Activated CD4-positive, alpha-beta memory T cell treated with anti-CD3 and anti-CD28 coated beads, Interleukin-2, amount 10 ng/mL, durations not matched to agents 7 days and 5 days (primary cell): ENCODE results near the gene CHGA. TPM values are rescaled to one million over a fixed set of nuclear protein-coding genes. Genes with fewer than 3 reads are reported as not detected.

ENCODE experiments used
- CTCF ChIA-PET: fragments of 350-600 bp; sonication (Branson Sonifier 250); formaldehyde crosslinking; loops from one replicate; lab custom pipeline; 2021; ENCODE audit warnings: antibody characterized with exemption, inconsistent platforms; lab: Charles Lee
- POLR2A ChIA-PET: fragments of 350-600 bp; sonication (Branson Sonifier 250); formaldehyde crosslinking; loops from one replicate; lab custom pipeline; 2021; ENCODE audit warnings: antibody characterized with exemption; lab: Charles Lee
- DNase-seq: peaks from one replicate; pipeline ENCODE4 v3.0.0-alpha.2; 2020
- H3K27ac Mint-ChIP-seq: one replicate; pipeline ENCODE4 v1.8.0; 2021; ENCODE audit warnings: mild to moderate bottlenecking, mixed read lengths
- H3K27me3 Mint-ChIP-seq: one replicate; pipeline ENCODE4 v1.8.0; 2021; ENCODE audit warnings: mixed read lengths
- H3K36me3 Mint-ChIP-seq: one replicate; pipeline ENCODE4 v1.8.0; 2021; ENCODE audit warnings: low read depth, mixed read lengths
- H3K4me1 Mint-ChIP-seq: one replicate; pipeline ENCODE4 v1.8.0; 2021; ENCODE audit warnings: mixed read lengths
- H3K4me3 Mint-ChIP-seq: one replicate; pipeline ENCODE4 v1.8.0; 2021; ENCODE audit warnings: mild to moderate bottlenecking, mixed read lengths
- H3K9me3 Mint-ChIP-seq: one replicate; pipeline ENCODE4 v1.8.0; 2021; ENCODE audit warnings: mixed read lengths
- total RNA-seq, 2 experiments: library from RNA; stranded (reverse); gene quantifications; one replicate each; pipeline ENCODE4 v1.2.3, GENCODE V29; 2021

Gene CHGA
- total RNA-seq, 2 experiments from 2014 or later: not detected

DNA sequence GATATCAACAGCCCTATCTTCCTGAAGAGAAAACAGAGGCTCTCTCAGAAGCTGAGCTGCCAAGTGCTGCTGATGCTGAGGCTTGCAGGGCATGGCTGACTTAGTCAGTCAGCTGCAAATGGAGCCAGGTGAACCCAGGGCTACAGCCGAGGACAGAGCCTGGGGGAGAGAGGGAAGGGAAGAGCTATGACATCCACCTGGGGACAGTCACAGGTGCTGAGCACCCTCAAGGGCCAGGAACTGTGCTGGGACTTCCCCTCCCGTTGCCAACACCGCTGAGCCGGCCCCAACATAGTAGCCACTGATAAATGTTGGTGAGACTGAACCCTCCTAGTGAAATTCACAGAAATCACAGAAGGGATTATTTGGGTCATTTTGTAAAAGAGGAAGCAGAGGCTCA is 6.7 kb upstream of the CHGA start:
- no peak for DNase-seq
- H3K27me3 Mint-ChIP-seq: no peaks in the 10 kb centered on the region
- H3K4me3 Mint-ChIP-seq: no peak overlapping the region
- no peaks in the 10 kb centered on the region for H3K9me3 Mint-ChIP-seq
- H3K27ac Mint-ChIP-seq: no peak overlapping the region
- no peaks in the 10 kb centered on the region for H3K36me3 Mint-ChIP-seq
- ChIA-PET POLR2A (no interaction called here), CTCF (no interaction called here)
- H3K4me1 Mint-ChIP-seq: no peaks in the 10 kb centered on the region

- H3K27ac Mint-ChIP-seq: no peak overlapping the region
- POLR2A ChIA-PET: no interaction called here
These were observed 5.7 kb upstream of the CHGA start for GRCh38 chr14:92917041-92917940.

DNA sequence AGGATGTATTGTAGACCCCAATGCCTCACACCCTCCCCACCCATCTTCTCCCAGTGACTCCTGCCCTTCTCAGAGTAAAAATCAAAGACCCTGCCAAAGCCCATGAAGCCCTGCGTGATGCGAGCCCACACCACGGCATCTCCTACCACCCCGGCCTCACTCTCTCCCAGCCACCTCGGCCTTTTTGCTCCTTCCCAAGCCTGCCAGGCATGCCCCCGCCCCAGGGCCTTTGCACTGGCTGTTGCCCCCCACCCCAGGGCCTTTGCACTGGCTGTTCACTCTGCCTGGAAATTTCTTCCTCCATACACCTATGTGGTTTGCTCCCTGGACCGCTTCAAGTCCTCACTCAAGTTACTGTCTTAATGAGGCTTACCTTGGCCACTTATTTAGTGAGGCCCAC is 5.0 kb upstream of the CHGA start:
- Mint-ChIP-seq H3K9me3 (no peaks in the 10 kb centered on the region), H3K4me1 (peaks cover 3% of the 10 kb centered on the region), H3K27ac (no peak overlapping the region), H3K27me3 (peaks cover 8% of the 10 kb centered on the region), H3K4me3 (no peak overlapping the region), H3K36me3 (no peaks in the 10 kb centered on the region)
- no peak for DNase-seq
- ChIA-PET CTCF (no interaction called here), POLR2A (no interaction called here)

More at GRCh38 chr14:92917041-92917940, 5.7 kb upstream of the CHGA start:
- H3K36me3 Mint-ChIP-seq: no peaks in the 10 kb centered on the region
- peaks cover 4% of the 10 kb centered on the region for H3K27me3 Mint-ChIP-seq
- CTCF ChIA-PET: no interaction called here
- no peak overlapping the region for H3K4me3 Mint-ChIP-seq
- no peak for DNase-seq
- no peaks in the 10 kb centered on the region for H3K9me3 Mint-ChIP-seq
- no peaks in the 10 kb centered on the region for H3K4me1 Mint-ChIP-seq

DNA sequence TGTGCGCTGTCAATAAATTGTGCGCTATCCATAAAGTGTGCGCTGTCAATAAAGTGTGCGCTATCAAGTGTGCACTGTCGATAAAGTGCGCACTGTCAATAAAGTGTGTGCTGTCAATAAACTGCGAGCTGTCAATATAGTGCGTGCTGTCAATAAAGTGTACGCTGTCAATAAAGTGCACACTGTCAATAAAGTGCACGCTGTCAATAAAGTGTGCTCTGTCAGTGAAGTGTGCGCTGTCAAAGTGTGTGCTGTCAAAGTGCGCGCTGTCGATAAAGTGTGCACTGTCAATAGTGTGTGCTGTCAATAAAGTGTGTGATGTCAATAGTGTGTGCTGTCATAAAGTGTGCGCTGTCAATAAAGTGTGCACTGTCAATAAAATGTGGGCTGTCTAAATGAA is 2.9 kb upstream of the CHGA start:
- Mint-ChIP-seq H3K4me1 (peaks cover 3% of the 10 kb centered on the region), H3K9me3 (no peaks in the 10 kb centered on the region), H3K4me3 (no peak overlapping the region), H3K27ac (no peak overlapping the region), H3K36me3 (no peaks in the 10 kb centered on the region), H3K27me3 (peaks cover 16% of the 10 kb centered on the region)
- ChIA-PET POLR2A (no interaction called here), CTCF (no interaction called here)
- DNase-seq: no peak

DNA sequence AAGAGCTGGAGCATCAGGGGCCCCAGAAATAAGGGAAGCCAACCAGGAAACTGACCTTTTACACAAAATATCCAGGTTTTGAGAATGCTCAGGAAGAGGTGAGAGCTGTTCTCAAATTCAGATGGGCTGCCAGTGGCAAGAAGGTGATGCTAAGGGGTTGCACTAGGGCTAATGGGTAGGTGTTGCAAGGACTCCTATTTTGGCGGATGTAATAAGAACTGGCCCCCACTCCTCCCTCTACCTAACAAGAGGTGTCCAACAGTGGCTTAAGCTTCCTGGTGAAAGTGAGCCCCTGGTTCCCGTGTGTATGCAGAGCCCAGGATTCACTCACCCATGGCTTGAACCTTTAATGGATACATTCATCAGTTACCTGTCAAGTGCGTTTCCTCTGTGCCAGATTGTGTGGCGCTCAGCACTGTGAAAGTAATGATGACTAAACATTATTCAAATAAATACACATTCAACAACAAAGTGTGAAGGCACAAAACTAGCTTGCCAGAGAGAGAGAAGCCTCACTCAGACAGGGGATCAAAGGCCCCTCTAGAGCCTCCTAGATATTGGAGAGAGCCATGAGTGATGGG is 705 bp upstream of the CHGA start:
- Mint-ChIP-seq H3K36me3 (no peaks in the 10 kb centered on the region), H3K27ac (no peak overlapping the region), H3K4me3 (no peak overlapping the region), H3K4me1 (peaks cover 3% of the 10 kb centered on the region), H3K9me3 (no peaks in the 10 kb centered on the region), H3K27me3 (peaks cover 20% of the 10 kb centered on the region)
- CTCF ChIA-PET: no interaction called here
- POLR2A ChIA-PET: no interaction called here
- no peak for DNase-seq

GRCh38 chr14:92923744-92924103 is 774 bp downstream of the CHGA start:
- Mint-ChIP-seq H3K27me3 (peaks cover 20% of the 10 kb centered on the region), H3K36me3 (no peaks in the 10 kb centered on the region), H3K9me3 (no peaks in the 10 kb centered on the region), H3K4me1 (peaks cover 3% of the 10 kb centered on the region), H3K27ac (no peak overlapping the region), H3K4me3 (no peak overlapping the region)
- DNase-seq: no peak
- ChIA-PET CTCF (no interaction called here), POLR2A (no interaction called here)

GRCh38 chr14:92924247-92924646 is 1.3 kb downstream of the CHGA start:
- Mint-ChIP-seq H3K4me3 (no peak overlapping the region), H3K36me3 (no peaks in the 10 kb centered on the region), H3K27me3 (peaks cover 20% of the 10 kb centered on the region), H3K9me3 (no peaks in the 10 kb centered on the region), H3K4me1 (peaks cover 3% of the 10 kb centered on the region), H3K27ac (no peak overlapping the region)
- ChIA-PET CTCF (no interaction called here), POLR2A (no interaction called here)
- no peak for DNase-seq

- no peaks in the 10 kb centered on the region for H3K9me3 Mint-ChIP-seq
- no peak overlapping the region for H3K27ac Mint-ChIP-seq
- ChIA-PET POLR2A (no interaction called here), CTCF (no interaction called here)
- H3K36me3 Mint-ChIP-seq: no peaks in the 10 kb centered on the region
- H3K27me3 Mint-ChIP-seq: peaks cover 20% of the 10 kb centered on the region
- H3K4me1 Mint-ChIP-seq: peaks cover 3% of the 10 kb centered on the region
- no peak for DNase-seq
- H3K4me3 Mint-ChIP-seq: no peak overlapping the region
These were observed 2.5 kb downstream of the CHGA start for GRCh38 chr14:92925446-92925845.

DNA sequence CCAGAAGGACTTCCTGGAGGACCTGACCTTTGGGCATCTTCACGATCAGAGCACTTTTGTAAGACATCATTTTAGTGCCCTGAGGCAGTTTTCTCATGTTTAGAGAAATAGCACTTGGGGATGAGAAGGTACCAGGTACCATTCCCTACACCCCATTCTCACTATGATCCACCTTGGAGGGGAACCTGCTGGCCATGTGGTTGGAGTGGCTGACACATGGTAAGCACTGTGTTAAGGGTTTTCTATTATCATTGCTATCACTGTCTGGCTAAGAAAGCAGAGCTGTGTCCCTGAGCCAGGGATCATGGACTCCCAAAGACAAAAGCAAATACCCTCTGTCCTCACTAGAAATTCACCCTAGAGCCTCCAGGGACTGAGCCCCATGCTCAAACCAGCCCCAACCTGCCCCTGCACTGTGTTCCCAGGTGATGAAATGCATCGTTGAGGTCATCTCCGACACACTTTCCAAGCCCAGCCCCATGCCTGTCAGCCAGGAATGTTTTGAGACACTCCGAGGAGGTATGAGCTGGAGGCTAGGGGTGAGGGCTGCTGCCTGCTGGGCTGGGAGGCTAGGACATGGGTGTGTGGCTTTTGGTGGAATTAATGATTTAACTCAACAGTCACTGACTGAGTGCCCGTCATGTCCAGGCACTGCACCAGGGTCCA is 3.4 kb downstream of the CHGA start:
- Mint-ChIP-seq H3K27ac (no peak overlapping the region), H3K9me3 (no peaks in the 10 kb centered on the region), H3K27me3 (peaks cover 20% of the 10 kb centered on the region), H3K36me3 (no peaks in the 10 kb centered on the region), H3K4me1 (peaks cover 3% of the 10 kb centered on the region), H3K4me3 (no peak overlapping the region)
- DNase-seq: no peak
- ChIA-PET POLR2A (no interaction called here), CTCF (no interaction called here)

DNA sequence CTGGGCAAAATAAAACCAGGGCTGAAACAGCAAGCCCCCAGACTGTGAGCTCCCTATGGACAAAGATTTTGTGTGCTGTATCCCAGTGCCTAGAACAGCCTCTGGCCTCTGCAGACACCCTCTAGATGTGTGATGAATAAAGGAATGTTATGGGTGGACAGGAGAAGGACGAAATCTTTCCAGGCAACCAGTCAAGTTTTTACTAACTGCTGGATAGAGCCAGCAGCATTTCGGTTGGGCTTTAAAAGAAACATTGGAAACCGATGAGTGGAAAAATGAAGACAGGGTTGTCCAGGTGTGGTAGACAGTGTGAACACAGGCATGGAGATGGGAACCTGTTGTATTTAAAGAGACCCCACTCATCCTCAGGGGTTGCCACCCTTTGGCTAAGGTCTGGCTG is 4.0 kb downstream of the CHGA start:
- POLR2A ChIA-PET: no interaction called here
- H3K9me3 Mint-ChIP-seq: no peaks in the 10 kb centered on the region
- no peak for DNase-seq
- no peak overlapping the region for H3K27ac Mint-ChIP-seq
- H3K4me1 Mint-ChIP-seq: peaks cover 3% of the 10 kb centered on the region
- no peaks in the 10 kb centered on the region for H3K36me3 Mint-ChIP-seq
- CTCF ChIA-PET: no interaction called here
- peaks cover 17% of the 10 kb centered on the region for H3K27me3 Mint-ChIP-seq
- no peak overlapping the region for H3K4me3 Mint-ChIP-seq

DNA sequence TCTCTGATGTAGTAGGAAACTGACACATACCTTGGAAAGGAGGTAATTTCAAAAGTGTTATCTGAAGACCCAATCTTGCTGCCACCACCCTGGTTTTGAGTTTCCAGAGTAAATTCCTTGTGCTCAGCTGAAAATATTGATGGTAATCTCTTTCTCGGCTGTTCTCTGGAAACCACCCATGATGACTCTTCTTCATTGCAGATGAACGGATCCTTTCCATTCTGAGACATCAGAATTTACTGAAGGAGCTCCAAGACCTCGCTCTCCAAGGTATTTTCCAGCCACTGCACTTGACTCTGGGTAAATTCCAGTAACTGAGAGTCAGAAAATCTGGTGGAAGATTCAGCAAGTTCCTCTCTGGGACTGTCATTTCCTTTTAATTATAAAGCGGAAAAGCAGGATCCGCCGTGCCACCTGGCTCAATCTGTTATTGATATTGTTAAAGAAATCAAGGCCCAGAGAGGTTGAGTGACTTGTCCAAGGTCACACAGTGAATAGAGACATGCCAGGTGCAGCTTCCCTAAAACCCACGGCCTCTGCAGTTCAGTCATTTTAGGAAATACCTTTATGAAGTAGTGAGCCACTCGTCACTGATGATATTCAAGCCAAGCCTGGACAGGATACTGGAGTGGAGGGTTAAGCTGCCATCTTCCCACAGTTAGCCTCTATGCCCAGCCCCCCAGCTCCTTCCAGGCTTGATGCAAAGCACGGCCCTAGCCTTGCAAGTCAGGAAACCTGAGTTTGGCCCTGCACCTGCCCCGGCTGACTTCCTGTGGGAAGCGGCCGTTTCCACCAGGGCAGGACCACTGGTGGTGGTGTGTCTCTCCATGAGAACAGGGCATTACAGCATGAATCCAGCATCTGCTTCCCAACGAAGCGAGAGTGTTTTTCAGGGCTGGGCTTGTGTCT is 4.7 kb downstream of the CHGA start:
- no peak for DNase-seq
- CTCF ChIA-PET: no interaction called here
- H3K27ac Mint-ChIP-seq: no peak overlapping the region
- peaks cover 13% of the 10 kb centered on the region for H3K27me3 Mint-ChIP-seq
- POLR2A ChIA-PET: no interaction called here
- no peak overlapping the region for H3K4me3 Mint-ChIP-seq
- H3K4me1 Mint-ChIP-seq: peaks cover under 1% of the 10 kb centered on the region
- no peaks in the 10 kb centered on the region for H3K9me3 Mint-ChIP-seq
- H3K36me3 Mint-ChIP-seq: no peaks in the 10 kb centered on the region

DNA sequence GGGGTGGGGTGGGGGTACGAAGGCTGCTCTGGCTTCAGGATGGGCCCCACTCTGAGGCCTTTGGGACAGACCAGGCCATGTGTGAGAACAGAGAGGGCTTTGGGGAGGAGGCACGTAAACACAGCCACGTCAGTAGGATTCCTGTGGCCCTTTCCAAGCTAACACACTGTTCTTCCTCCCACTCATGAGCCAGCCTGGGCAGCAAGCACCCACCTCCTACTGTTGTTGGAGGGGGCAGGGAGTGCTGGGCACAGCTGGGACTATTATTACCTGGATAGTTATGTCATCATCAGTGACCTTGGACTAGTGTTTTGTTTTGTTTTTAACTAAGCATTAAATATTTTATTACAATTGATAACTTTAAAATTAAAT is 5.3 kb downstream of the CHGA start:
- DNase-seq: no peak
- no peaks in the 10 kb centered on the region for H3K9me3 Mint-ChIP-seq
- no peaks in the 10 kb centered on the region for H3K4me1 Mint-ChIP-seq
- ChIA-PET POLR2A (no interaction called here), CTCF (no interaction called here)
- no peak overlapping the region for H3K27ac Mint-ChIP-seq
- no peak overlapping the region for H3K4me3 Mint-ChIP-seq
- peaks cover 12% of the 10 kb centered on the region for H3K27me3 Mint-ChIP-seq
- H3K36me3 Mint-ChIP-seq: no peaks in the 10 kb centered on the region
